Tibial nerve (tissue), 4 donors: ENCODE data around the gene ZNF71. TPM values are rescaled to one million over a fixed set of nuclear protein-coding genes. Genes with fewer than 3 reads are reported as not detected.

Experiments
- DNase-seq, 2 donors: peaks; one replicate each; pipeline ENCODE4 v3.0.0-alpha.2; 2019; ENCODE audit warnings: low spot score in 2 of 2
- H3K27ac ChIP-seq, 4 donors: fragments of 200-600 bp; sonication (generic) in 3 of 4; one replicate each; pipeline ENCODE4 v1.5.1; 2017 to 2019; ENCODE audit warnings: mild to moderate bottlenecking in 1 of 4
- H3K27me3 ChIP-seq, 2 donors: fragments of 200-600 bp; sonication (generic) in 1 of 2; one replicate each; pipeline versions ENCODE4 v1.5.1 to v1.6.0; 2017 to 2019
- H3K36me3 ChIP-seq, 3 donors: fragments of 200-600 bp; sonication (generic); one replicate each; pipeline ENCODE4 v1.5.1; 2018 to 2019
- H3K4me1 ChIP-seq, 4 donors: fragments of 200-600 bp; sonication (generic) in 3 of 4; one replicate each; pipeline ENCODE4 v1.5.1; 2017 to 2019
- H3K4me3 ChIP-seq, 4 donors: fragments of 200-600 bp; sonication (generic) in 3 of 4; one replicate each; pipeline ENCODE4 v1.5.1; 2017 to 2019; ENCODE audit warnings: mild to moderate bottlenecking in 1 of 4, moderate library complexity in 1 of 4
- H3K9me3 ChIP-seq, 4 donors: fragments of 200-600 bp; sonication (generic) in 3 of 4; one replicate each; pipeline ENCODE4 v1.5.1; 2017 to 2019
- EP300 ChIP-seq, 2 donors: sonication (generic); formaldehyde crosslinking; IDR thresholded peaks; one replicate each; pipeline ENCODE4 v1.6.1; 2017; ENCODE audit warnings: antibody characterized with exemption in 2 of 2, mild to moderate bottlenecking in 1 of 2
- POLR2A ChIP-seq, 2 donors: fragments of 450-650 bp; IDR thresholded peaks; one replicate each; pipeline ENCODE4 v1.6.1; 2017; ENCODE audit warnings: antibody characterized with exemption in 2 of 2, mild to moderate bottlenecking in 2 of 2, moderate library complexity in 2 of 2
- WGBS, 2 donors: methylation state at CpG; one replicate each; pipeline ENCODE4 v1.1.5; 2018; 5-methylcytosine and 5-hydroxymethylcytosine counted together
- total RNA-seq, 4 donors: library from RNA; depleted of rRNA; stranded (reverse); fragments of >200 nt; gene quantifications; one replicate each; pipeline ENCODE4 v1.1.0, GENCODE V29; 2016
- TF ChIP-seq, protein P1 (sequence below), 5 experiments: fragments of 200-600 bp in 3 of 5; fragments of 450-650 bp in 2 of 5; sonication (generic) in 3 of 5; IDR thresholded peaks; one replicate each; pipeline ENCODE4 v1.5.1; 2016 to 2019; ENCODE audit warnings: antibody characterized with exemption in 5 of 5, mild to moderate bottlenecking in 3 of 5, moderate library complexity in 2 of 5

The ZNF71 gene
- total RNA-seq, 4 donors from 2014 or later = 9.0 to 13.2 (median 12.8) TPM

DNA sequence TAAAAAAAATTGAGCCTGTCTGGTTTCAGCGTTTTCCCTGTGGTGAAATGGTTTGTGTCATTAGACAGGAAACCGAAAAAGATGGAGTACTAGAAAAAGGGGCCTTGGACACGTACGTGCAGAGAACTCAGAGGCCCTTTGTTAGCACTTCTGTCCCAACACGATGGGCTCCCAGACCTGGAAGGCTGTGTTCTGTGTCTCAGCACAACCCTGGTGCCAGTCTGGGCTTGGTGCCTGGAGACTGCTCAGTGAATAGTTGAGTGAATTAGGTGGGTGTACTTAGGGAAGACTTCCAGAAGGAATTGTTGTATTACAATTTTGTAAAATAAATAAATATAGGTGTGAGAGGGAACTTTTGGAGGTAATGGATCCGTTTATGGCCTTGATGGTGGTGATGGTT, 8.7 kb downstream of the ZNF71 start:
- Histone ChIP-seq H3K27ac (no peak overlapping the region), H3K4me1 (no peaks in the 10 kb centered on the region), H3K4me3 (no peak overlapping the region), H3K27me3 (no peaks in the 10 kb centered on the region), H3K9me3 (peaks cover 0 to 92% (median 37%) of the 10 kb centered on the region in 4 donors), H3K36me3 (peaks cover 0 to 89% (median 5%) of the 10 kb centered on the region in 3 donors)
- DNase-seq = no peak
- TF ChIP-seq POLR2A (IDR thresholded peaks at IDR 0.05) = no peak
- no peak for TF ChIP-seq EP300 (IDR thresholded peaks at IDR 0.05)
- TF ChIP-seq, protein P1, sequence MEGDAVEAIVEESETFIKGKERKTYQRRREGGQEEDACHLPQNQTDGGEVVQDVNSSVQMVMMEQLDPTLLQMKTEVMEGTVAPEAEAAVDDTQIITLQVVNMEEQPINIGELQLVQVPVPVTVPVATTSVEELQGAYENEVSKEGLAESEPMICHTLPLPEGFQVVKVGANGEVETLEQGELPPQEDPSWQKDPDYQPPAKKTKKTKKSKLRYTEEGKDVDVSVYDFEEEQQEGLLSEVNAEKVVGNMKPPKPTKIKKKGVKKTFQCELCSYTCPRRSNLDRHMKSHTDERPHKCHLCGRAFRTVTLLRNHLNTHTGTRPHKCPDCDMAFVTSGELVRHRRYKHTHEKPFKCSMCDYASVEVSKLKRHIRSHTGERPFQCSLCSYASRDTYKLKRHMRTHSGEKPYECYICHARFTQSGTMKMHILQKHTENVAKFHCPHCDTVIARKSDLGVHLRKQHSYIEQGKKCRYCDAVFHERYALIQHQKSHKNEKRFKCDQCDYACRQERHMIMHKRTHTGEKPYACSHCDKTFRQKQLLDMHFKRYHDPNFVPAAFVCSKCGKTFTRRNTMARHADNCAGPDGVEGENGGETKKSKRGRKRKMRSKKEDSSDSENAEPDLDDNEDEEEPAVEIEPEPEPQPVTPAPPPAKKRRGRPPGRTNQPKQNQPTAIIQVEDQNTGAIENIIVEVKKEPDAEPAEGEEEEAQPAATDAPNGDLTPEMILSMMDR (IDR thresholded peaks at IDR 0.05) = no peak
- WGBS, 2 donors = 81 to 82% methylated on average over 6 of the region's 6 CpGs

DNA sequence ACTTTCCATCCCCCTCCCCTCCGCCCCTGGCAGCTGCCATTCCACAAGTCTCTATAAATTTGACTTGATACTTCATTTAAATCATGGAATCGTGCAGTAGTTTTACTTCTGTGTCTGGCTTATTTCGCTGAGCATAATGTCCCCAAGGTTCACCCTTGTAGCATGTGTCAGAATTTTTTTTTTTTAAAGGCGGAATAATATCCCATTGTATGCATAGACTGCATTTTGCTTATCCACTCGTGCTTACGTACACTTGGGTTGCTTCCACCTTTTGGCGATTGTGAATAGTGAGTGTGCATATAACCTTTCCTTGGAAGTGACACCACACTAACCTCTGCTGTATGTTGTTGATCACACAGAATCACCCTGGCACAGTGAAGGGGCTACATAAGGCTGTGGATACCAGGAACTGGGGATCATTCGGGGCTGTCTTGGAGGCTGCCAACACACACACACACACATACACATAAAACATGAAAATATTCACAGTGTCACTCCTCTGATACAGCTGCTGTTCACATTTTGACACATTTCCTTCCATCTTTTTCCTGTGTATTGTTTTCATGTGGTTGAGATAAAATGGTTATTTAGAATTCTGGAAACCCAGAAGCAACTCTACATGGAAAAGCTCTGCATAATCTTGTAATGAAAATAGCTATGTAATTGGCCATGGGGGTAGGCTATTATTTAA, 13.3 kb downstream of the ZNF71 start:
- Histone ChIP-seq H3K4me3 (no peak overlapping the region), H3K27ac (no peak overlapping the region), H3K27me3 (no peaks in the 10 kb centered on the region), H3K4me1 (no peaks in the 10 kb centered on the region), H3K9me3 (peaks cover 0 to 99% (median 44%) of the 10 kb centered on the region in 4 donors), H3K36me3 (peaks cover 0 to 100% (median 0%) of the 10 kb centered on the region in 3 donors)
- 89 to 90% methylated on average over 8 of the region's 8 CpGs for WGBS, 2 donors
- no peak for DNase-seq
- TF ChIP-seq POLR2A (IDR thresholded peaks at IDR 0.05) (no peak), EP300 (IDR thresholded peaks at IDR 0.05) (no peak)
- TF ChIP-seq, protein P1 (IDR thresholded peaks at IDR 0.05) = no peak

DNA sequence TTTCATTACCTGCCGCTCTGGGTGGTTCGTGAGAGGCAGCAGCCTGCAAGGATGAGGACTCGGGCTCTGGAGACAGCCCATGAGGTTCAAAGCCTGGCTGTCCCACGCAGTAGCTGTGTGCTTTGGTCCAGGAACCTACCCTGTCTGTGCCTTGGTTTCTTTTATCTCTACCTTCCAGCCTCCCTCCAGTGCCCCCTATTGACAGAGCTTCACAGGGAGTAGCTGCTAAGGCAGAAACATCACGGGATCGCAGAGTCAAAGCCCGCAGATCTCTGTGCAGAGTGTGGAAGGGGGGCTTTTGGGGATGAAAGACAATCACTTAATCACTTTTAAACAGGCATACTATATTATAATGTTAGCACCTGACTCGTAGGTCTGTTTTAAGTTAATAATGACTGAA, 16.2 kb downstream of the ZNF71 start:
- H3K4me1 ChIP-seq = no peaks in the 10 kb centered on the region
- no peak overlapping the region for H3K27ac ChIP-seq
- TF ChIP-seq POLR2A (IDR thresholded peaks at IDR 0.05) (no peak), EP300 (IDR thresholded peaks at IDR 0.05) (no peak)
- TF ChIP-seq, protein P1 (IDR thresholded peaks at IDR 0.05) = no peak
- no peak for DNase-seq
- H3K9me3 ChIP-seq = peaks cover 0 to 100% (median 44%) of the 10 kb centered on the region in 4 donors
- no peaks in the 10 kb centered on the region for H3K27me3 ChIP-seq
- peaks cover 0 to 100% (median 0%) of the 10 kb centered on the region in 3 donors for H3K36me3 ChIP-seq
- whole genome bisulfite sequencing, 2 donors = 68 to 71% methylated on average over 8 of the region's 8 CpGs
- H3K4me3 ChIP-seq = no peak overlapping the region

DNA sequence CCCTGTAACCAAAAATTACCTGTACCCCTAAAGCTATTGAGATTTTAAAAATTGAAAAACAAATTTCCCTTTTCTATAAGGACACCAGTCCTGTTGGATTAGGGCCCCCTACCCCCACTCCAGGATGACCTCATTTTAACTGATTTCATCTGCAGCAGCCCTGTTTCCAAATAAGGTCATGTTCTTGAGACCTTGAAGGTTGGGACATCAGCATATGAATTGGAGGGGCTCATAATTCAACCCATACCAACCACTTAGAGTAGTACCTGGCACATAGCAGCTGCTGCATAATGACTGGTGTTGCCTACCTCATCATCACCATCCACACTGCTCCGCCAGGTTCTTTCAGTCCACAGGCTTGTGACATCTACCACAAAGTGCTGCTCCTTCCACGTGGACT, 17.6 kb downstream of the ZNF71 start:
- Histone ChIP-seq H3K27ac (no peak overlapping the region), H3K36me3 (peaks cover 0 to 100% (median 8%) of the 10 kb centered on the region in 3 donors), H3K4me1 (no peaks in the 10 kb centered on the region), H3K27me3 (no peaks in the 10 kb centered on the region), H3K9me3 (peaks cover 0 to 100% (median 44%) of the 10 kb centered on the region in 4 donors), H3K4me3 (no peak overlapping the region)
- TF ChIP-seq POLR2A (IDR thresholded peaks at IDR 0.05) = no peak
- TF ChIP-seq, protein P1 (IDR thresholded peaks at IDR 0.05) = no peak
- TF ChIP-seq EP300 (IDR thresholded peaks at IDR 0.05) = no peak
- no peak for DNase-seq
- WGBS, 2 donors = 89 to 94% methylated on average over 2 of the region's 2 CpGs

DNA sequence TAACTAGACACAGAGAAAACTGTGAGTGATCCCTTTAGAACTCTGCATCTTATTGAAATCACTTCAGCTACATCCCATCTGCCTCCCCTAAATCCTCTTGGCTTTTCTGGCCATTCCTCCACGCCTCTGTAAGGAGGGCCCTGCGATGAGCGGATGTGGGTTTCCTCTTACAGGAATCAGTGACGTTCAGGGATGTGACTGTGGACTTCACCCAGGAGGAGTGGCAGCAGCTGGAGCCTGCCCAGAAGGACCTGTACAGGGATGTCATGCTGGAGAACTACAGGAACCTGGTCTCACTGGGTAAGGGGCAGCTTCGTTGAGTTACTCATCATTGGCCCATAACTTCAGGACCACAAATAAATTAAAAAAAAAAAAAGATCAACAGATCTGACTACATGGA, 18.5 kb downstream of the ZNF71 start:
- Histone ChIP-seq H3K9me3 (peaks cover 0 to 100% (median 44%) of the 10 kb centered on the region in 4 donors), H3K4me3 (no peak overlapping the region), H3K36me3 (peaks cover 0 to 100% (median 8%) of the 10 kb centered on the region in 3 donors), H3K4me1 (no peaks in the 10 kb centered on the region), H3K27me3 (no peaks in the 10 kb centered on the region), H3K27ac (no peak overlapping the region)
- 95 to 100% methylated on average over 5 of the region's 5 CpGs for WGBS, 2 donors
- no peak for DNase-seq
- TF ChIP-seq EP300 (IDR thresholded peaks at IDR 0.05) = no peak
- no peak for TF ChIP-seq POLR2A (IDR thresholded peaks at IDR 0.05)
